Activated T-helper 1 cell treated with anti-CD3 and anti-CD28 coated beads, Interleukin-12 subunit alpha, Interleukin-12 subunit beta, Interleukin-2, Interleukin-4 antibody, amounts not matched to agents 30 ng/mL and 10 ng/mL and 1 ng/mL, durations not matched to agents 14 hours and 24 hours and 36 hours (primary cell): ENCODE data around the gene HEXD. TPM values are rescaled to one million over a fixed set of nuclear protein-coding genes. Genes with fewer than 3 reads are reported as not detected.
"Not testable (repeated sequence)": the region's sequence is repeated elsewhere in the genome, so short reads cannot be mapped to it uniquely, and the experiment has no call there.

Experiments used
- DNase-seq: peaks from one replicate; pipeline ENCODE4 v3.0.0; 2021; ENCODE audit warnings: low spot score
- H3K27ac Mint-ChIP-seq: one replicate; pipeline ENCODE4 v1.8.0; 2021; ENCODE audit warnings: mild to moderate bottlenecking, mixed read lengths
- H3K27me3 Mint-ChIP-seq: one replicate; pipeline ENCODE4 v1.8.0; 2022; ENCODE audit warnings: mild to moderate bottlenecking, moderate library complexity, mixed read lengths; ENCODE audit not compliant: insufficient read depth
- H3K36me3 Mint-ChIP-seq: one replicate; pipeline ENCODE4 v1.8.0; 2021; ENCODE audit warnings: low read depth, mixed read lengths
- H3K4me1 Mint-ChIP-seq: one replicate; pipeline ENCODE4 v1.8.0; 2021; ENCODE audit warnings: low read depth, mixed read lengths
- H3K4me3 Mint-ChIP-seq: one replicate; pipeline ENCODE4 v1.8.0; 2021; ENCODE audit warnings: mild to moderate bottlenecking, moderate library complexity, mixed read lengths
- H3K9me3 Mint-ChIP-seq: one replicate; pipeline ENCODE4 v1.8.0; 2021; ENCODE audit warnings: mixed read lengths
- intact Hi-C: fragments of 100-400 bp; cut with micrococcal nuclease; formaldehyde crosslinking; loops from one replicate; pipeline ENCODE4 v1.15.1; 2024
- total RNA-seq: library from RNA; stranded (reverse); gene quantifications from 2 replicates; pipeline ENCODE4 v1.2.3, GENCODE V29; 2022

Gene HEXD
- total RNA-seq, 1 donor from 2014 or later = 30.5 TPM

GRCh38 chr17:82445542-82445941, 27.4 kb downstream of the HEXD start:
- intact Hi-C loops = loop anchor here (2.0 kb wide), 1 partner anchor 13 kb away; the partner anchor contains the start of gene NARF
- DNase-seq = no peak
- peaks cover 2% of the 10 kb centered on the region for H3K27me3 Mint-ChIP-seq
- H3K9me3 Mint-ChIP-seq = no peaks in the 10 kb centered on the region
- no peak overlapping the region for H3K4me3 Mint-ChIP-seq
- H3K36me3 Mint-ChIP-seq = peaks cover 21% of the 10 kb centered on the region
- H3K4me1 Mint-ChIP-seq = peaks cover 11% of the 10 kb centered on the region
- H3K27ac Mint-ChIP-seq = peak overlapping the region; percentile 29

GRCh38 chr17:82446124-82446523, 28.0 kb downstream of the HEXD start:
- H3K36me3 Mint-ChIP-seq = peaks cover 21% of the 10 kb centered on the region
- no peak overlapping the region for H3K4me3 Mint-ChIP-seq
- H3K27me3 Mint-ChIP-seq = peaks cover 2% of the 10 kb centered on the region
- intact Hi-C loops = no loop called here
- no peaks in the 10 kb centered on the region for H3K9me3 Mint-ChIP-seq
- DNase-seq = no peak
- peaks cover 16% of the 10 kb centered on the region for H3K4me1 Mint-ChIP-seq
- H3K27ac Mint-ChIP-seq = peak overlapping the region; percentile 53

- H3K4me1 Mint-ChIP-seq = peaks cover 21% of the 10 kb centered on the region
- no peak for DNase-seq
- peaks cover 2% of the 10 kb centered on the region for H3K27me3 Mint-ChIP-seq
- H3K9me3 Mint-ChIP-seq = no peaks in the 10 kb centered on the region
- H3K27ac Mint-ChIP-seq = no peak overlapping the region
- H3K36me3 Mint-ChIP-seq = peaks cover 20% of the 10 kb centered on the region
- peak overlapping the region; percentile 26 for H3K4me3 Mint-ChIP-seq
- intact Hi-C loops = no loop called here
Measured at GRCh38 chr17:82446649-82447048, 28.5 kb downstream of the HEXD start.

- peak overlapping the region; percentile 74 for H3K27ac Mint-ChIP-seq
- intact Hi-C loops = no loop called here
- H3K36me3 Mint-ChIP-seq = peaks cover 17% of the 10 kb centered on the region
- peak overlapping the region; percentile 74 for H3K4me3 Mint-ChIP-seq
- H3K4me1 Mint-ChIP-seq = peaks cover 31% of the 10 kb centered on the region
- H3K27me3 Mint-ChIP-seq = peaks cover 2% of the 10 kb centered on the region
- H3K9me3 Mint-ChIP-seq = no peaks in the 10 kb centered on the region
- no peak for DNase-seq
Measured at GRCh38 chr17:82447876-82448275, 29.7 kb downstream of the HEXD start.

GRCh38 chr17:82449131-82449882, 31.2 kb downstream of the HEXD start:
- intact Hi-C loops = no loop called here
- Mint-ChIP-seq H3K36me3 (peaks cover 16% of the 10 kb centered on the region), H3K27me3 (no peaks in the 10 kb centered on the region), H3K27ac (peak overlapping the region; percentile 96), H3K9me3 (peaks cover 3% of the 10 kb centered on the region), H3K4me1 (peaks cover 31% of the 10 kb centered on the region), H3K4me3 (peak overlapping the region; percentile 91)
- peak; percentile 74 for DNase-seq

GRCh38 chr17:82449883-82450356, 31.8 kb downstream of the HEXD start:
- no peak for DNase-seq
- peak overlapping the region; percentile 91 for H3K4me3 Mint-ChIP-seq
- H3K27me3 Mint-ChIP-seq = no peaks in the 10 kb centered on the region
- peaks cover 17% of the 10 kb centered on the region for H3K36me3 Mint-ChIP-seq
- peak overlapping the region; percentile 96 for H3K27ac Mint-ChIP-seq
- peaks cover 4% of the 10 kb centered on the region for H3K9me3 Mint-ChIP-seq
- peaks cover 31% of the 10 kb centered on the region for H3K4me1 Mint-ChIP-seq
- intact Hi-C loops = loop anchor here (1.0 to 2.0 kb wide), 8 partner anchors 8 to 248 kb away; partner anchors contain the start of genes FOXK2, HEXD, NARF and OGFOD3

- H3K36me3 Mint-ChIP-seq = peaks cover 17% of the 10 kb centered on the region
- no peaks in the 10 kb centered on the region for H3K27me3 Mint-ChIP-seq
- H3K27ac Mint-ChIP-seq = peak within 1 kb of the TSS; percentile 96
- intact Hi-C loops = loop anchor here (1.0 to 2.0 kb wide), 8 partner anchors 8 to 248 kb away; partner anchors contain the start of genes FOXK2, HEXD, NARF and OGFOD3
- H3K4me3 Mint-ChIP-seq = peak within 1 kb of the TSS; percentile 91
- H3K9me3 Mint-ChIP-seq = peaks cover 4% of the 10 kb centered on the region
- H3K4me1 Mint-ChIP-seq = peaks cover 31% of the 10 kb centered on the region
- DNase-seq = peak; percentile 93
Measured at GRCh38 chr17:82450357-82451106, 32.4 kb downstream of the HEXD start, which contains the start of gene CYBC1. Gene CYBC1 (minus strand): TSS chr17:82450752. CDS start chr17:82449254, 1,498 bp downstream.

GRCh38 chr17:82452162-82452561, 34.0 kb downstream of the HEXD start:
- Mint-ChIP-seq H3K27ac (peak overlapping the region; percentile 95), H3K9me3 (peaks cover 4% of the 10 kb centered on the region), H3K36me3 (peaks cover 19% of the 10 kb centered on the region), H3K27me3 (no peaks in the 10 kb centered on the region), H3K4me1 (peaks cover 37% of the 10 kb centered on the region), H3K4me3 (peak overlapping the region; percentile 91)
- no peak for DNase-seq
- intact Hi-C loops = no loop called here

- peak overlapping the region; percentile 44 for H3K27ac Mint-ChIP-seq
Measured at GRCh38 chr17:82453151-82453550, 35.0 kb downstream of the HEXD start.

GRCh38 chr17:82453706-82454105, 35.6 kb downstream of the HEXD start:
- Mint-ChIP-seq H3K36me3 (peaks cover 16% of the 10 kb centered on the region), H3K4me1 (peaks cover 40% of the 10 kb centered on the region)
- intact Hi-C loops, DNase-seq, H3K27me3 Mint-ChIP-seq, H3K4me3 Mint-ChIP-seq, H3K9me3 Mint-ChIP-seq, H3K27ac Mint-ChIP-seq: not testable (repeated sequence)

More at GRCh38 chr17:82453151-82453550, 35.0 kb downstream of the HEXD start:
- H3K36me3 Mint-ChIP-seq = peaks cover 16% of the 10 kb centered on the region
- peaks cover 40% of the 10 kb centered on the region for H3K4me1 Mint-ChIP-seq
- peak overlapping the region; percentile 26 for H3K4me3 Mint-ChIP-seq
- intact Hi-C loops, H3K27me3 Mint-ChIP-seq, DNase-seq, H3K9me3 Mint-ChIP-seq: not testable (repeated sequence)

GRCh38 chr17:82457073-82457928, 39.2 kb downstream of the HEXD start:
- Mint-ChIP-seq H3K4me1 (peaks cover 39% of the 10 kb centered on the region), H3K27ac (peak overlapping the region; percentile 95), H3K4me3 (peak overlapping the region; percentile 82), H3K9me3 (peaks cover 4% of the 10 kb centered on the region), H3K36me3 (peaks cover 25% of the 10 kb centered on the region), H3K27me3 (no peaks in the 10 kb centered on the region)
- DNase-seq = no peak
- intact Hi-C loops = no loop called here

- no peaks in the 10 kb centered on the region for H3K27me3 Mint-ChIP-seq
- DNase-seq = no peak
- intact Hi-C loops = loop anchor here (1.0 to 2.0 kb wide), 8 partner anchors 8 to 294 kb away; partner anchors contain the start of genes CYBC1, HEXD, OGFOD3 and TBCD
- H3K36me3 Mint-ChIP-seq = peaks cover 30% of the 10 kb centered on the region
- peaks cover 41% of the 10 kb centered on the region for H3K4me1 Mint-ChIP-seq
- H3K4me3 Mint-ChIP-seq = peak overlapping the region; percentile 82
- H3K9me3 Mint-ChIP-seq = peaks cover 4% of the 10 kb centered on the region
- peak overlapping the region; percentile 95 for H3K27ac Mint-ChIP-seq
Measured at GRCh38 chr17:82457929-82458178, 39.7 kb downstream of the HEXD start.
